CD4-positive, alpha-beta T cell treated with Interleukin-15 for 1 hour (primary cell): ENCODE data around the gene BRI3BP.
"Not testable (repeated sequence)": the region's sequence is repeated elsewhere in the genome, so short reads cannot be mapped to it uniquely, and the experiment has no call there.

Source experiments
- DNase-seq: peaks from one replicate; pipeline ENCODE4 v3.0.0-alpha.2; 2020

Gene BRI3BP

DNA sequence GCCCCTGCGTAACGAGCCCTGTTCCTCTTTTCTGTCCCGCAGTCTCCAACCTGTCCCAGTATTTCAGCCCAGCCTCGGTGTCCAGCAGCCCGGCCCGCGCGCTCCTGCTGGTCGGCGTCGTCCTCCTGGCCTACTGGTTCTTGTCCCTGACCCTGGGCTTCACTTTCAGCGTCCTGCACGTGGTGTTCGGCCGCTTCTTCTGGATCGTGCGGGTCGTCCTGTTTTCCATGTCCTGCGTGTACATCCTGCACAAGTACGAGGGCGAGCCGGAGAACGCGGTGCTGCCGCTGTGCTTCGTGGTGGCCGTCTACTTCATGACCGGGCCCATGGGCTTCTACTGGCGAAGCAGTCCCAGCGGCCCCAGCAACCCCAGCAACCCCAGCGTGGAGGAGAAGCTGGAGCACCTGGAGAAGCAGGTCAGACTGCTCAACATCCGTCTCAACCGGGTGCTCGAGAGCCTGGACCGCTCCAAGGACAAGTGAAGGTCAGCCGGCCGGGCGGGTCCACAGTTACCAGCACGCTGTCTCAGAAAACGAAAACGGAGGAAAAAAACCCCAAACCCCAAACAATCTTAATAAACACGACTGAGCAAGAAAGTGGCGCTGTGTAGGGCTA, 31.6 kb downstream of the BRI3BP start:
- DNase-seq = no peak

DNA sequence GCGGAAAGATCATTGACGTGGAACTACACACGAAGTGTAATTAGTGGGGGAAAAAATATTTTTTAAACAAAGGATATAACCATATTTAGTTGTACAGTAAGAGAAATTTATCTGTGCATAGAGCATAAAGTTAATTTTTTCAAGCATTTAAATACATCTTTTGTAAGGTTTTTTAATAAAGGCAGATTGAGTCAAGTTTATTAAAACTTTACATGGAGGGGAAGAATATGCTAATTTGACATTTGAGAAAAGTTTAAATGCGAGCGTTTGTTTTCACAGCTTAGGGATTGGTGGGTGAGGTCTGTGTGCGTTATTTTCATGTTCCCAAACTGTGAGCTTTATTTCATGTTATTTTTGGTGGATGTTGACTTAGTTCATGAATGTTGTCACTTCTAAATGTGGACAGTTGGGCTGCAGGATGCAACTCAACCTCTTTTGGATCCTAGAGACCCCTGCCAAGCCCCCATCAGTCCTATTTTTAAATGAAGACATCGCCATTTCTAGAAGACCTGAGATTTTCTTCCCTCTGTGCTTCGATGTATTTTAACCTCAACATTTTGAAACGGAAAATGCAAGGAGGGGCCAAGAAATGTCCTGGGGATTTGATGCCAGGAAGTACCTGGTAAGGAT, 32.3 kb downstream of the BRI3BP start:
- no peak for DNase-seq

DNA sequence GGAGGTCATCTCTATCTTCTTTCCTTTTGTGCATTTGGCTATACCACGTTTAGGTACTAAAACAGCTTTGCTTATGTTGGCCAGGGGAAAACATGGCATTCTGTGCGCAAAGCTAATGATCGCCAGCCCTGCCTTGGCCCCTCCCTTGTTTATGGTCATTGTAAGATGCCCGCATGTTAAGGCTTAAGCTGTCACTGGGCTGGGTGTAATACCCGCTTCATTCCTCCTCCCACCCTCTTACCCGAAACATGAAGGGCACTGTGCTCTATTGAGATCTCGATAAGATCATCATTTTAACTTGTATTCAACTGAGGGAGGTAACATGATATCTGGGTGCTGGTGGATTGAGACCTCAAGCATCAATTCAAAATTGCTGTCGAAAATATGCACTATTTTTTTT, 34.7 kb downstream of the BRI3BP start:
- no peak for DNase-seq

DNA sequence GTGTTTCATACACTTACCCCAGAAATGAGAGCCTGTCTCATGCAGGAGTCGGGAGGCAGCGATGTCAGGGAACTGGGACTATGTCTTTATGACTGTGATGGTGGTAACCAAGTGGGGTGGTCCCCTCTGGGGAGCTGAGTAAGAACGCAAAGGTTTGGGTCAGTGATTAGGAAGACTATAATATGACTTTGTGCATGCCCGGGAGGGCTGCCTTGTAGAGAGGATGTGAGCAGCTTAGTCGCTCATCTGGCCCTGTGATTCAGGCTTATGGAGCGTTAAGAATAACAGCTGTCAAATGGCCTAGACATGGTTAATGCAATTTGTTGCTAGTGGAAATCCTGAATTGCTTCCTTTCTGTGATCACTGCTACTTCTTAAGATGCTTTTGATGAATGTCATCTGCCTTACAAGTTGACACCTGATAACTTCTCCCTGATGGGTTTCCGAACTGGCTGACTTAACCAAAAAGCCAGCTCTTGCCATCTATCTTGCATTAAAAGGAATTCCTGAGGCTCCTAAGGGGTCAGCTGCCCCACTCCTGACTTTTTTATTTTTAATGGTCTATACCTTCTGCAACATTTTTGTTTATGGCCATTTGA, 36.4 kb downstream of the BRI3BP start:
- DNase-seq = no peak

DNA sequence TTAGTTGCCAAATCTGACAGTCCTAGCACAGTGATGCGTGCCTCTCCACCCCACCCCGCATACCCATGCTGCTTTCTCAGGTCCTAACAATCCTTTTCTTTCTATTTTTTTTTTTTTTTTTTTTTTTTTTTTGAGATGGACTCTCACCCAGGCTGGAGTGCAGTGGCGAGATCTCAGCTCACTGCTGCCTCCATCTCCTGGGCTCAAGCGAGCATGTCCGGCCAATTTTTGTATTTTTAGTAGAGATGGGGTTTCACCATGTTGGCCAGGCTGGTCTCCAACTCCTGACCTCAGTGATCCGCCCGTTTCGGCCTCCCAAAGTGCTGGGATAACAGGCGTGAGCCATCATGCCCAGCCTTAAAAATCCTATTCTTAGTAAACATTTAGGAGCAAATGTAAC, 38.0 kb downstream of the BRI3BP start:
- DNase-seq = not testable (repeated sequence)

DNA sequence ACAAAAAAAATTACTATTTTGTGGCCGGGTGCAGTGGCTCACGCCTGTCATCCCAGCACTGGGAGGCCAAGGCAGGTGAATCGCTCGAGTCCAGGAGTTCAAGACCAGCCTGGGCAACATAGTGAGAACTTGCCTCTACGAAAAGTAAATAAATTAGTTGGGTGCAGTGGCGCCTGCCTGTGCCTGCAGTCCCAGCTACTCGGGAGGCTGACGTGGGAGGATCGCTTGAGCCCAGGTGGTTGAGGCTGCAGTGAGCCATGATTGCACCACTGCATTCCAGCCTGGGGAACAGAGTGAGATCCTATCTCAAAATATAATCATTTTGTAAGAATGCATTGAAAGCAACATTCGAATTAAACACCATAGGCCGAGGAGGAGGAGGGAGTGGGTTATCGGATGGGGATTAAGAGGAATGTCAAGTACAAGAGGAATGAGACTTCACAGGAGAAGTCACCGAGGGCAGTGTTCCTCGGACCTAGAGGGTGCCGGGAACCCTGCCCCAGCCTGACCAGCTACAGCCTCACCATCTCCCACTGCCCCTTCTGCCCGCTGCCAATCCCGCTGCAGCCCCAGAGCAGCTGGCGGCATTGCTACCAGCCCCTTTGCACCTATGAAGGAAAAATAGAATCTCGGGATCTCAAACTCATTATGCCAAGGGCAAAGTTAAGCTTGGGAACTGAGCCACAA, 39.2 kb downstream of the BRI3BP start:
- no peak for DNase-seq

DNA sequence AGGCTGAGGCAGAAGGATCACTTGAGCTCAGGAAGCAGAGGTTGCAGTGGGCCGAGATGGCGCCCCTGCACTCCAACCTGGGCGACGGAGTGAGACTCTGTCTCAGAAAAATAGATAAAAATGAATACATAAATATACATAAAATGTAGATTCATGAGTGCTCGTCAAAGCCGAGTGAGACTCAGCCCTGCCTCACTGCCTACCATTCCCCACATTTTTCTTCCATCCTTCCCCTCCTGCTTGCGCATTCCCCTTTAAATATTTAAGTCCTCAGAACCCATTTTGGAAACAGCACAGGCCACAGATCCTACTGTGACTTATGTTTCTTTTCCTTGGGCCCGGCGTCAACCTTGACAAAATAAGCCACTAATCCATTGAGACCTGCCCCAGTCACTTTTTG, 39.8 kb downstream of the BRI3BP start:
- no peak for DNase-seq

DNA sequence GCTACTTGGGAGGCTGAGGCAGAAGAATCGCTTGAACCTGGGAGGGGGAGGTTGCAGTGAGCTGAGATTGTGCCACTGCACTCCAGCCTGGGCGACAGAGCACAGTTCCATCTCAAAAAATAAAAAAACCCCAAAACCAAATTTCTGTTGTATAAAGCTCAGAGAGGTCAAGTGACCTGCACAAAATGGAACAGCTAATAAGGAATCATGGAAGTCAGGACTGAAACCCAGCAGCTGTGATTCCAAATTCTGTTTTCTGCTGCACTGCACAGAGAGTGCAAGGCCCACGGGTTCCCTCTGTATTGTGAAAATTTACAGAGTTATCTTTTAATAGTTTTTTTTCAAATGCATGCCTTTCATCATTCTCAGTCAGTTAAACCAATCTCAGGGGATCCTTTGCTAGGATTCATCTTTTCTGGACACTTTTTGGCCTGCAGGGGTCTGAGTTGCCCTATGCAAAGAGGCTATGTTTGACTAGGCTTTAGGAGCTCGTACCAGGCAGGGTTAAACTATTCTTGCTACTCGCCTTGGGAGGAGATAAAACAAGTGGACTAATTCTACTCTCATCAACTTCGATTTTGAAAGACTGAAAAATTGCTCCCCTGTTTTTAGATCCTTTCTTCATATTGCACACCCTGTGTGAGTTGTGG, 45.7 kb downstream of the BRI3BP start:
- no peak for DNase-seq

DNA sequence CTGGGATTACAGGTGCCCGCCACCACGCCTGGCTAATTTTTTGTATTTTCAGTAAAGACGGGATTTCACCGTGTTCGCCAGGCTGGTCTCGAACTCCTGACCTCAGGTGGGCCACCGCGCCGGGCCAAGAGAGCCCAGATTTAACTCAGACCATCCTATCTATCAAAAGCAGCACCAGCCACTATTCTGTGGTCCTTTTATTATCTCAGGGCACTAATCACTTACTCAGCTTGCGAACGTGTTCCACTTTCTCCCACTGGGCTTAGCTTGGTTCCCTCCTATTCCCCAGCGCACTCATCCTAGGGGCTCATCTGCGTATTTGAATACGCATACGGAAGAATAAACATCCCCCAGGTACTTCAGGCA, 55.6 kb downstream of the BRI3BP start:
- DNase-seq = no peak

DNA sequence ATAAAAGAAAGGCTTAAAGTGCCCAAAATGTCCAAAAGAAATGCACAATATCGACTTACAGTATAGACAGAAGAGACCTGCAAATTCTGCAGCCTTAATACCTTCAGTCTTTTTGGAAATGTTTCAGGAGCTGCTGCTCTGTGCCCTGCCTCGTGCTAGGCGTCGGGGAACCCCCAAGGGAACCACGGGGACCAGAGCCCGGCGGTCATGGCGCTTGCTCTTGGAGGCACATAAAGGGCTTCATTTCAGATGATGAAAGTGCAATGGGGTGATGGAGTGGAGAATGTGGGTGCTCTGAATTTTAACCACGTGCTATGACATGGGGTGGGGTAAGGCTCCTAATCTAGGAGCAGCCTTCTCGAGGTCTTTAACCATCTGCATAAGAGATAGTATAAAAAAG, 57.0 kb downstream of the BRI3BP start:
- no peak for DNase-seq

DNA sequence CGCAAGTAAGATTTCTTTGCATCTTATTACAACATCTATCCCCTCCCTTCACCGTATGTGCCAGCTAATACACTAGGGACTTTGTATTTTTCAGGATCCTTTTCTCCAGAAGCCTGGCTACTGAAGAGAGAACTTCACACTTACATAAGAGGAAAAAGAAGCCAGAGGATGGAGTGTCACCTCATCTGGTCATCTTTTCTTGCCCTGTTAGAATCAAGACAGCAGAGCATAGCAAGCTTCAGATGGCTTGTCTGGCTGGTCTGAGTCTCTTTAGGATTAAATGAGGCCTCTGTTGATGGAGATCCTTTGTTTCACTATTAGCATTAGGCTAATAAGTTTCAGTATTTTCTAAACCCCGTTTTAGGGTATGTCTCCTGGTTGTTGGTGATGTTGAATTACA, 57.4 kb downstream of the BRI3BP start:
- DNase-seq = no peak

DNA sequence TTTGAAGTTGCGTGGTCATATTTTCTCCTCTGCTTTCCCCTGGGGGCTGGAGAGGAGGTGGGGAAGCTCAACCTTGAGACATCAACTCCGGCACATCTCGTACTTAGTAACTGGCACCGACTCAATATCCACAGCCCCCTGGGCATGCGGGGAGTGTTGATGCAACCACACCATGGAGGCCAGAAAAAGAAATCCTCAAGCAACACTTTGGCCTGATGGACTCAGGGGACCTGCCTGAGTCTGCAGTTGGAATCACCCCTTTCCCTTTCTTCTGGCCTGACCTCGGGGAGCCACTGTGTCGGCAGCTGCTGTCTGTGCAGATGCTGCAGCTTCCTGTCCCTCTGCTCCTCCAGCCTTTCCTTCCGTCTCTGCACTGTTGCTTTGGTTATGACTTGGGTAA, 60.4 kb downstream of the BRI3BP start:
- DNase-seq = no peak

DNA sequence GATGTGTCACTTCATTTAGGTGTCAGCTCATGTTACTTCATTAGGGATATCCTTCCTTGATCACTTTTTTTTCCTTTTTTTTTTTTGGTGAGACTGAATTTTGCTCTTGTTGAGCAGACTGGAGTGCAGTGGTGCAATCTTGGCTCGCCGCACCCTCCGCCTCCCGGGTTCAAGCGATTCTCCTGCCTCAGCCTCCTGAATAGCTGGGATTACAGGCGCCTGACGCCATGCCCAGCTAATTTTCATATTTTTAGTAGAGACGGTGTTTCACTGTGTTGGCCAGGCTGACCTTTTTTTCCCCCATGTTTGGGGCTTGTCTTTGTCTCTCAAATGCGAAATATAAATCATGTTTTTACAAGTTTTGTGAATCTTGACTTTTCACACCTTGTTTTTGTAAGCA, 62.1 kb downstream of the BRI3BP start:
- DNase-seq = no peak

DNA sequence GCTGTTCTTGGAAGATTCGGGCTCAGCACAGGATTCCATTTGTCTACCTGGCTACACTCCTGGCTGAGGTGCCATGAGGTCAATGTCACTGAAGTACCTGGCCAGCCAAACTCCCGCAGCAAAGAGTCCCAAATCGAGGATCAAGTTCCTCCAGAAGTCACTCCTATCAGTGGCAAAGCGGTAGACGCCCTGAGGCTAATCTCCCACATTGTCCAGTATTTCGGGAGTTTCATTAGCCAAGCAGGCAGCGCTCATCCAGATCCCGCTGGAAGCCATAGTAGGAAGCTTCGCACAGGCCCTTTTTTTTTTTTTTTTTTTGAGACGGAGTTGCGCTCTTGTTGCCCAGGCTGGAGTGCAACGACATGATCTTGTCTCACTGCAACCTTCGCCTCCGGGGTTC, 62.9 kb downstream of the BRI3BP start:
- no peak for DNase-seq

DNA sequence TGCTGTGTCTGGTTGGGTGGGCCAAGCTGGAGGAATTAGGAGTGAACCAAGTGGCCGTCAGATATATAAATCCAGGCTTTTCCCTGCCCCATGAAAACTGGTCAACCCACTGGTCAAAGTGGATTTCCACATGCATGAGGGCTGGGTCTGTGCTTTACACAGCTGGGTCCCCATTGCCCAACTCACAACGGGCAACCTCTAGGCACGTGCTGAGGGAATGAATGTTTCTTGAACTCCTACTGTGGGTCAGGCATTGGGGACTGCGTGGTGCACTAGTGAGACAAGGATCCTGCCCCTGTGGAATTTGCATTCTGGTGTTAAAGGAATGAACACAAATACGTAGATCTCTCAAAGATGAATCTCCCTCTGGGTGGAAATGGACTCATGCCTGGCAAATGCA, 64.3 kb downstream of the BRI3BP start:
- DNase-seq = no peak

DNA sequence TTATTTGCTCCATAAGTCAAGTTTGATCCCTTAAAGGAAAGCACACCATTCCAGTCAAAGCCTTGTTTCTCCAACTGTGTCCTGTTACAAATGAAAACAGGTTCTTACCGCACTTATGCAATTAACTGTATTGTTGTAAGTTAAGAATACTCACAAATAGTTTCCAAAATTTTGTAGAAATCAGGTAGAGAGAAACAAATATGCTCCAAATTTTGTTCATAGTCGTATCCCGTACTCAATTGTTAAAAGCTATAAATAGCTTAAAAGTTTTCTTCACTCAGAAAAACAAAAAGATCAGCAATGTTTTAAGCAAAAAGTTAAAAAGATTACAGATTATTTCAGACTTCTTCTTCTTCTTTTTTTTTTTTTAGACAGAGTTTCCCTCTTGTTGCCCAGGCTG, 67.8 kb downstream of the BRI3BP start:
- no peak for DNase-seq

DNA sequence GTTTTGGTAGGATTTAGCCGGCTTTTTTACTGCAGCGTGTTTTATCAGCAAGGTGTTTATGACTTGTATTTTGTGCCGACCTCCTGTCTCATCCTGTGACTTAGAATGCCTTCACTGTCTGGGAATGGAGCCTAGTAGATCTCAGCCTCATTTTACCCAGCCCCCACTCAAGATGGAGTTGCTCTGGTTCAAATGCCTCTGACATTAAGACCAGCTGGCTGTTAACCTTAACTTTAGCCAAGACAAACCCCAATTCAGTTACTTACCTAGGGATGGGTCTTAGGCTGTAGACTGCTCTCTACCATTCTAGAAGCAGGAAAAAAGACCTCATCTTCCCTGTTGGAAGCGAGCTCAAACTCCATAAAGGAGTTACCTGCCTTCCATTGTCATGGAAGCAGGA, 70.1 kb downstream of the BRI3BP start:
- not testable (repeated sequence) for DNase-seq

DNA sequence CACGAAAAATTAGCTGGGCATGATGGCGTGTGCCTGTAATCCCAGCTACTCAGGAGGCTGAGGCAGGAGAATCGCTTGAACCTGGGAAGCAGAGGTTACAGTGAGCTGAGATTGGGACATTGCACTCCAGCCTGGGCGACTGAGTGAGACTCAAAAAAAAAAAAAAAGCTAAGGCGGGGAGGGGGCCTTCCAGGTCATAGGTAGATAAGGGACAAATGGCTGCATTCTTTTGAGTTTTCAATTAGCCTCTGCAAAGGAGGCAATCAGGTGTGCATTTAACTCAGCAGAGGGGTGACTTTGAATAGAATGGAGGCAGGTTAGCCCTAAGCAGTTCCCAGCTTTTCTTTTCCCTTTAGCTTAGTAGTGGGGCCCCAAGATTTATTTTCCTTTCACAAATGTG, 71.0 kb downstream of the BRI3BP start:
- no peak for DNase-seq

DNA sequence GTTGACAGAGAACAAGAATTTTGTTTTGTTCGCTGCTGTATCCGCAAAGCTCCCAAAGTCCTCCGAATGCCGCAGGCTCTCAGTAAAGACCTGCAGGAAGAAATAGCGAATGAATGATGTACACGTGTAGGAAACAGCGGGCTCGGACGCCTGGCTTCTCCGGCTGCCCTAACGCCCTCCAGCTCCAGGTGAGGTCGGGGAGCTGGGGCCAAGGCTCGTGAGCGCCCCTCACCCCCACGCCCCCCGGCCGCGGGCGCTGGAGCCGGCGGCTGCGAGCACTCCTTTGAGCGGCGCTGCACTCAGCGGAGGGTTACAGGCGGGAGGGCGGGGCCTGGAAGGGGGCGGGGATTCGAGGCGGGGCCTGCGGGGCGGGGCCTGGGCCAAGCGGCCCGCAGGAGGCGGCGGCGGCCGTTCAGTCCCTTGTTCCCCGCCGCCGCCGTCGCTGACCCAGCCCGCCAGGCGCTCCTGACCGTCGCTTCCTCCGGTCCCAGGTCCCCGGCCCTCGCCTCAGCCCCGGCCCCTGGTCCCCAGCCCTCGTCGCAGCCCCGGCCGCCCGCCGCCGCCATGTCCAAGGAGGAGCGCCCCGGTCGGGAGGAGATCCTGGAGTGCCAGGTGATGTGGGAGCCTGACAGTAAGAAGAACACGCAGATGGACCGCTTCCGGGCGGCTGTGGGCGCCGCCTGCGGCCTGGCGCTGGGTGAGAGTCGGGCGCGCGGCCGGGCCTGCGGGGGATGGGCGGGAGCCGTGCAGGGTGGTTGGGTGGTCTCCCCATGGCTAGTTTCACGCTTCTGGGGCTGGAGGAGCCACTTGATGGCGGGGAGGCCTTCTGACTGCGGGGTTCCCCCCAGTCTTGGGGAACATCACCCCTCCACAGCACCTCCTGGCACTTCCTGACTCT, 71.8 kb downstream of the BRI3BP start, which contains the start of gene AACS:
TSS of gene AACS (plus strand) at position 415 of the 898 bp plus-strand sequence. CDS start at position 565, 150 bp downstream.
- DNase-seq = peak; percentile 70

DNA sequence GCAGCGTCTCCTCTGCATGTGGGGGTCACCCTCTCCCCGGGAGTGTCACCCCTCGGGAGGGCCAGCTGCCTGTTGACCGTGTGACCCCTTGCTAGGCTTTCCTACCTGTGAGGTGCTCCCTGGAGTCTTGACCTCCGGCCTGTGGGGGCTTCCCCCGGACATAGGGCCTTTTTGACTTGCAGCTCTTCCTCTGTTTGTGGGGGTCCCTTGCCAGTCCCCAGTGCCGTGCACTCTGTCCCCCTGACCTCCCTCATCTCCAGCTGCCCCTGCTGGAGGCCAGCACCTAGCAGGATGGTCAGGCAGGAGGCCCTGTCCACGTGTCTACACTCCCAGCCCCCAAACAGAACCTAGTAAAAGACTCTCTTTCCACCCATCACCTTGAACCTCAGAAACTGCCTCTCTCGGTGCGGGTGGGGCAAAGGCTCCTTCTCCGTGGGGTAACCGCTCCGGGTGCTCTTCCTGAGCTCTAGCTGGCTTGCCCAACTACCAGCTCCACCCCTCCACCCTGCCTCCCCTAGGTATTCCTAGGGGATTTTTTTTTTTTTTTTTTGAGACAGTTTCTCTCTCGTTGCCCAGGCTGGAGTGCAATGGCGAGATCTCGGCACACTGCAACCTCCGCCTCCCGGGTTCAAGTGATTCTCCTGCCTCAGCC, 72.6 kb downstream of the BRI3BP start:
- DNase-seq = no peak

DNA sequence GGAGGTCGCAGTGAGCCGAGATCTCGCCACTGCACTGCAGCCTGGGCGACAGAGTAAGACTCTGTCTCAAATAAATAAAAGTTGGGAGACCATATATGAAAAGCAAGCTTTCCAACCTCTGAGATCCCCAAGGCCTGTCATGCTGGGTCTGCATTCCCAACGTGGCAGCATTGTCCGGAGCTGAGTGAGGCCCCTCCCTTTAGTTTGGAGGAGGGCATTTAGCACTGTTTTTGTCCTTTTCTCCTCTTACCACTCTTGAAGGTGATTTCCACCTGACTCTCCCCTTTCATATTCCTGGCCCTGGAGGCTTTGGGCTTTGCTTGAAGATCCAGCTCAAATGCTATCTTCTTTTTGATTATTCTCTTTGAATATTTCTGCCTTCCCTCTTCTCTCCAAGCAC, 74.9 kb downstream of the BRI3BP start:
- DNase-seq = no peak

DNA sequence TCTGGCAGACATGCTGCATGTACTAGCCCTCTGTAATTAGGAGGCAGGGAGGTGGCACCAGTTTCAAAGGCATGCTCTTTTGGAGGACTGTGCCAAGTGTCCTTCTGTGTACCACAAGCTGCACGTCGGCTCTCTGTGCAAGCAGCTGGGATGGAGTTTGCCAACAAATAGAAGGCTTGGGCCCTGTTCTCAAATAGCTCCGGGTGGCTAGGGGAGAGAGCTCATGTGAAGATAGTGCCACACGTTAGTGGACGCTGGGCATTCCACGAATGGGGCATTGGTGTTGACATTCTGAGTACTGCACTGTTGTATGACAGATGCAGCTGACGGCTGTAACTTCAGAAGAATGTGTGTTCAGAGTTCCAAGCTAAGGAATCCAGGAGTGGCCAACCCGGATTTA, 76.2 kb downstream of the BRI3BP start:
- DNase-seq = no peak
